GM18499 (cell line): ENCODE data around the gene PIGU.

Experiments used
- ATAC-seq: cut with Tn5 transposase; IDR thresholded peaks from one replicate; pipeline ENCODE4 v1.9.1; 2021; ENCODE audit warnings: moderate number of reproducible peaks; ENCODE audit not compliant: insufficient read depth, unreplicated experiment

PIGU gene

DNA sequence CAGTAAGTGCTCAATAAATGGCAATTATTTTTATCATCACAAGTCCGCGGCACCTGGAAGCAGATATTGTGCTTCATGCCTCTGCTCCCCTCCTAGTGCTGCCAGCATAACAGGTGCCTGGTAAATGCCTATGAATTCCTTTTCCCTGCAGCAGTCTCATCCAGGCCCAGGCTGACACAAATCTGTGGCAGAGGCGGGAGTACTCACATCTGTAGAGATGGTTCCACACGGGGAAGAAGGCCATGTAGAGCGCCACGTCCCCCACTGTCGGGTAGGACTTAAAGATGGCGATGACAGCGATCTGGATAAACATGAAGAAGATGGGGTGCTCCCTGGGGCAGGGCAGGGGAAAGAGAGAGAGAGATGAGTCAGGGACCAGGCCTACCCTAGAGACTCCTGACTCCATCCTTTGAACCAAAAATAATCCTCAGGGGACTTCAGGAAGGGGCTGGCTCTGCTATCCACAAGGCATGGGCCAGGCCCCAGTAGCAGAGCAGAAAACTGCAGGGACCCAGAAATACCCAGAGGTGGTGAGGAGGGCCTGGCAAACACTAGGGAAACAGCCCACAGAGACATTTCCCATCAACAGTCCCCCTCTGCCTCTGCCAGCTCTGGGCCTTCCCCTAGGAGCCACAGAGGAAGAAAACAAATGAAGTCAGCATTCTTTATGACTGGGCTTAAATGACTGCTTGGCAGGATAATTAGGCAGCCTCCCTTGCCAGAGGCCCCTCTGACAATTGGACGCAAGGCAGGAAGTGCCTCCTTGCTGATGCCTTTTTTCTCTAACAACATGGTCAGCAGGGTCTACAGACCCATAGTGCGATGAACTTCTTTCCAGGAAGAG lies 95.3 kb downstream of the PIGU start:
- no peak for ATAC-seq

DNA sequence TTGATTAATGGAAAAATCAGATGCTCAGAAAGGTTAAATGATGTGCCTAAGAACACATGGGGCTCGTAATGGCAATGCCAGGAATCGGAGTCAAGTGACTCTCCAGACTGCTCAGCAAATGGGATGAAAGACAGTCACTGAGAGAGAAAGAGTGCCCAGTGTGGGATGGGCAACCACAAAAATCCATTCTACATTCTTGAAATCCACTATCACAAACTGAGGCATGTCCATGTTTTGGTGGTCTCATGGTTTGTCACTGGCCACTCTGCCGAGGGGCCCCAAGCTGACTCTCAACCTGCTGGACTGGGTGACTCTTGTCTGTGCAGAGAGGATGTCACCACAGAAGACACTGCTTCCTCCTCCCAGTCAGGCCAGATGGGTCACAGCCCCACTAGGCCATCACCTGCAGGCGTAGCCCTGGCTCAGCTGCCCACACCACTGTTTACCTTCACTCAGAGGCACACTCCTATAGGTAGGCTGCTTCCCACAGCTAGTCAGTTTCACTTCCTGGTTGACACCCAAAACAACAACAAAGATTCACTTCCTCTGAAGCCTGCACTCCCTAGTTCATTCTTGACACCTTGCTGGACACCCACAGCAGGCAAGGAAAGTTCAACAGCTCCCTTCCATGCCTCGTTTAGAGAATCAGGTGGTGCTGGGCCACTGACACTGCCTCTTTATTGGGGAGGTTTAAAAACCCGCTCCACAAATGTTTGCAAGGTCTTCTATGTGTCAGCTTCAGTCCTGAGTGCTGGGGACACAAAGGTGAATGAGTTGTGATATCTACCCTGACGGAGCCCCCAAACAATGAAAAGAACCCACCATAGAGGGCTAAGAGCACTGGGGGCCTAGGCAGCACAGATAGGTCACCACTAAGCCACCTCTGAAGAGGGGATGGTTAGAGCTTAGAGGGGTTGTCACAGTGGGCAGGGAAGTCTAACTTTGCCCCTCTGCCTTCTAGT lies 96.6 kb downstream of the PIGU start:
- no peak for ATAC-seq

DNA sequence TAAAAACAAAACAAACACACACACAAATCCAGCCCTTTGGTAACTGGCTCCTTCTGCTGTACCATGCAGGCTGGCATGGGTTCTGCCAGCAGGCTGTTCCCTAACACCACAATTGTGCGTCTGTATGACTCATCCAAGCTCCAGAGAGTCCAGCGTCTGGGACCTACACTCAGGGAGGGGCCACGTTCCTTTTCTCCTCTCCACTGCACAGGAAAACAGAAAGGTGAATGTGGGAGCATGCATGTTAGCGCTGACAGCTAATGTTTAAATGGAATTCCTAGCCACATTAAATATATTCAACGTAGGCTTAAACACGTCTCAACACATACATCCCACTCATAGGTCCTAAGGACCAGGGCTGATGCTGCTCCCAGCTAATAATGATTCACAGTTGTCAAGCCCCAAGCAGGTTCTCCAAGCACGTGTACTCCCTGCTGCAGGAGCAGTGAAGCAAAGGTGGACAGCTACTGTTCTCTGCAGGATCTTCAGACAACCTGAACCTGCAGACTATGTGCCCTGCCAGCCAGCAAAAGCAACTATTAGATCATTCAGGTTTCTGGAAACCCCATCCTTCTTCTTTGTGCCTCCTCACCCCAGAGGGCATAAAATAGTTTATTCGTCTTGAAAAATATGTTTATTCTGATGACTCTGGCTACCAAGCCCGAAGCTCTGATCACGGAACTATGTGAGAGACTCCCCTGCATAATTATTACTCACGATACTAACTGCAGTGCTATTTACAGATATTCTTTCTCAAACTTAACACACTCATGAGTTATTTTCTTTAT lies 97.5 kb downstream of the PIGU start:
- ATAC-seq, result no peak

DNA sequence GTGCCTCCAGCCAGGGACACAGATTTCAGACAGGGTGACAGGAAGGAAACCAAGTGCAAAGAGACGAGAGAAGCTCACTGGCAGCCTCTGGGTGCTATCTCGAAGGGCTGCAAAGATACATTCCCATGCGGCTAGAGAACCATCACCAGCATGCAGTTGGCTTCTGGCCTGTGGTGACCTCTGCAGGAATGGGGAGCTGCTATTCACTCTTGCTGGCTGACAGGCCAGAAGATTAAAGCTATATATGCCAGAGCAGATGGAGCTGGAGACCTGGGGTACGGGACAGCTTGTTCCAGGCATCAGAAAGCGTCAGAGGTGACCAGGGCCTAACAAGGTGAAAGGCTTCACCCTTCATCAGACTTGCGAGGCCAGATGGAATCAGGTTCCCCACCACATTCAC lies 98.4 kb downstream of the PIGU start:
- ATAC-seq, result no peak

GRCh38 chr20:34578025-34578424 lies 98.9 kb downstream of the PIGU start:
- no peak for ATAC-seq

DNA sequence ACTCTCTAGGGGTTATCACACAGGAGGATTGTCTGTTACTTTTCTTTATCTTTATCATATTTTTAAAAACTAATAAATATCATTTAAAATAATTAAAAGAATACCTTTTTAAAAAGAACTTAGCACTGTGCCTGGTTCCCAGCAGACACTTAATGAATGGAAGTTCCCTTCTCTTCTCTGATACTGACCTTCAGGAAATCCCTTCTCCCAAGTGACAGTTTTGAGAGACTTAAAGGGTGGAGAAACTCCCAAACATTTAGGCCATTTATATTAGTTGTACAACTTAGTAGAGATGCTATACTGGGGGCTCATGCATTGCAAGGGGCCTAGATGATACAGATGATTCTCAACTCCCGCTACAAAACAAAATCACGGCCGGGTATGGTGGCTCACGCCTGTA lies 99.8 kb downstream of the PIGU start:
- no peak for ATAC-seq

- no peak for ATAC-seq
Measured at GRCh38 chr20:34575756-34576155, 101.1 kb downstream of the PIGU start.

DNA sequence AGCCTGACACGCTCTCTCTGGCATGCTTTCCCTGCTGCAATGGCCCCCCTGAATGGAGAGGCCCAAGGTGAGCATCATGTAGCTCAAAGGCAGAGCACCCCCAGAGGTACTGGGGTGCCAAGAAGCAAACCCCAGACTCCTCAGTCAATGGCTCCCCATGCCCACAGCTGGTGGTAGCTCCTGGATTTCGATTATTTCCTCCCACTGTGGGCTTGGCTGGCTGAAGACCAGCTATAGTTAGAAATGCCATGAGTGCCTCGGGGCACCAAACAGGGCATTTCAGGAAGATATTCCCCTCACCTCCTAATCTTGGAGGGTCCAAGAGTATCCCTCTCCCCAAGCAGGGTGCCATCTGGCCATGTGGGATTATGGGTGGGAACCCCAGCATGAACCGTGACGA lies 101.6 kb downstream of the PIGU start:
- ATAC-seq, result no peak

DNA sequence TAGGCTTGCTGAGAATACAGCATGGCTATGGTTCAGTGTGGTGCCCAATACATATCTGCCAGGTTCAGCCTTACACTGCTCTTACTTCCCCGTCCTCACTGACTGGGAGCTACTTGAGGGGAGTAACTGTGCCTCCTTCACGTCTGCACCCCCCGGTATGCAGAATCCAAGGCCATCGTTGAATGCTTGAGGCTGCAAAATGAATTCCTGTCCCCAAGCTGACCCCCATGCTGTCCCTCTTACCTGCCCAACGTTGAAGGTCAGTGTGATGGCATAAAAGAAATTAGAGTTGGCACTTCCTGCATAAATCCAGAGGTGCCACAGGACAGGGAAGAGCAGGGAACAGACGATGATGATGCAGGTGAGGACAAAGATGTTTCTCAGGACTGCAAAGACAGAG lies 102.0 kb downstream of the PIGU start:
- no peak for ATAC-seq

DNA sequence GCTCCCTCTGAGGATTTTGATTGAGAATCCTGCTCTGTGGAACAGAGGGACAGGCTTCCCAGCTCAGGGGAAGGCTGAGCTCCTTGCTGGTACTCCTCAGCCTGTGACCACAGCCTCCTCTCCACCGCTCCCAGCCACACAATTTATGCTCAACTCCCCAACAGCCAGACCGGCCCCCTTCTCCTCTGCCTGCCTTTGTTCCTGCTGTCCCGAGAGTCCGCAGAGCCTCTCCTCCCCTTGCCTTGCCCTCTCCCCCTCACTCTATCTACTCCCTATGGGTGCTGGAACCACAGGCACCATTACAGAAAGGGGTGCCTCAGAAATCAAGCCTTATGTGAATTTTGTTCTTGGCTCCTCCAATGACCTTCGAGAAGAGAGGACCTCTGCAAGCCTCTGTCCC lies 102.5 kb downstream of the PIGU start:
- ATAC-seq, result no peak

- ATAC-seq, result no peak
Measured at GRCh38 chr20:34573541-34574300, 103.2 kb downstream of the PIGU start.

GRCh38 chr20:34571753-34572152 lies 105.1 kb downstream of the PIGU start:
- ATAC-seq, result no peak

- no peak for ATAC-seq
Measured at GRCh38 chr20:34570859-34571306, 106.0 kb downstream of the PIGU start.

DNA sequence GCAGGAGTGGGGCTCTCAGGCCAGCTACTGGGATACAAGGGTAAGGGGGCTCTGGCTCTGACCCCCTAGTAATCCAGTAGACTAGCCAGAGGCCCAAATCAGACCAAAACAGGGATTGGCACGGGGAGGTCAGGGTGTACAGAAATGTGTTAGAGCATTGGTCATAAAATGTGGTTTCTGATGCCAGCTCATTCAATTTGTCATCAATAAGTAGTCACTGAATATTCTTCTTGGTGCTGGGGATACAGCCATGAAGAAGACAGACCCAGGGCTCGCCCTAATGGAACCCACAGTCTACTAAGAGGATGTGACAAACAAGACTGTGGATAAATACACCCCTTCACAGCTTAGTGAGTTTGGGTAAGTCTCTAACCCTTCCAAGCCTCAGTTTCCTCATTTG lies 107.3 kb downstream of the PIGU start:
- no peak for ATAC-seq

DNA sequence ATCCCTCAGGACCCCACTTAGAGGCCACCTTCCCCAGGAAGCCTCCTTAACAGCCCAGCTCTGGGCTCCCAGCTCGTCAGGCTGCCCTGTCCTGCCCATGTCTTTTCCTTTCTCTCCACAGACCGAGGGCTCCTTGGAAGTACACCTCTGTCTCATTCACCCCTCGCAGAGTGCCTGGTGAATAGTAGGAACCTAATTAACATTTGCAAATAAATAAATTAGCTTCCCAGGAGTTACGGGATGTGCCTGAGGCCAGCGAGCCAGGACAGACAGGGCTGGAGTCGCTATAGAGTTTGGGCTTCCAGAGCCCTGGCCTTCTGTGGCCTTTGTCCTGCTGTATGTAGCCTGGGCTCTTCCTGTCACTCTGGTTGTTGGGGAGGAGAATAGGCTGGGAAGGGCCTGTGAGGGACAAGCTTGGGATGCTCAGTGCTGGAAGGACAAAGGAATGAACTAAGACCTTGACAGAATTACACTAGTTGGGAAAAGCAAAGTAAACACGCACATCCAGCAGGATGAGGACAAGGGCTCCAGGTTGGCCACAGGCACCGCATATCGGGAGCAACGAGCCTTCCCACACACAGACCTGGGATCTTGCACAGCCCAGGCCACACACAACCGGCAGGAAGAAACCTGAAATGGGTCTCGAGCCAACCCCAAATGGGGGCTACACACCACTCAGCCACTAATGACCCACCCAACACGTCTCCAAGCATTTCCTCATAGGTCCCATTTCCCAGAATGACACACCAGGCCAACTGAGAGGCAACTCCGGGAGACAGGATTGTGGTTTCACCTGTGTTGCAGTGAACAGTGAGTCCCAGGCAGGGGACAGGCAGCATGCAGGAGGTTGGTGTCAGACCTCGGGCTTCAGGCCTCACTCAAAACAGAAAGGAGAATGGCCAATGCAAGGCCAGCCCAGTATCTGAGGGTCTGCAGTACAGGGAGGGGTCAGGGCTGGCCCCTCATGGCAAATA lies 108.7 kb downstream of the PIGU start:
- ATAC-seq, result no peak

DNA sequence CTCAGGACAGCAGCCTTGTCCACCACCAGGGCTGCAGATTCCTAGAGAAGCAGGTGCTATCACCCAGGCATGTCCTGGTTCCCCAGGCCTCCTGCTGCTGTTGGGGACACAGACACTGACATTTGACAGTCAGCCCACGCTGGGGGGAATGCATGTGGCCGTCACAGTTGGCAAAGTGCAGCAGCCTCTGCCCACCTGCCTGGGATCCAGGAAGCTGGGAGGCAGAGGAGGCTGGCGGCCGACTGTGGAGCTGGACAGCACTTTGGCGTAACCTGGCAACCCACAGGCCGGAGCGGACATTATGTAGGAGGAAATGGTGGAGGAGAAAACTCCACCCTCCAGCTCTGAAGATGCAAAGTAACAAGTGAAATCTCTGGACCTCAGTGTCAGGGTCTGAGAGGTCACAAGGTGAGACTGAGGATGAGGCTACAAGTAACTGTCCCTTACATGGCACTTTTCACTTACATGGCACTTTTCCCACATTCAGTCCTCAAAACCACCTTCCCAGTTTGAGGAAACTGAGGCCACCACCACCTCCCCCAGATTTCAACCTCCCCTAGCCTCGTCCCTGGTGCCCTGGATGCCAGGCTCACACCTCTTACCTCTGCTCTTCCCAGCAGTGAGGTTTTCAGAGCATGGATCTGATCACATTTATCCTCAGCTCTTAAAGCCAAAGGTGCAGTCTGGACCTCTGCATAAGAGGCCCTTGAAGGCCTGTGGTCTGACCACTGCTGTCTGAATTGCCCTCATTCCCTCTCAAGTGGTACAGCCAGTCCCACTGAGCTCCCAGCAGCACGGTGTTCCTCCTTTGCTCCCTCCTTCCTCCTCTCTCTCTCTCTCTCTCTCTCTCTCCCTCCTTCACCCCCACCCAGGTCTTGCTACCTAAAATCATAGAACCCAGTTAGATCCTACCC lies 109.7 kb downstream of the PIGU start:
- no peak for ATAC-seq

DNA sequence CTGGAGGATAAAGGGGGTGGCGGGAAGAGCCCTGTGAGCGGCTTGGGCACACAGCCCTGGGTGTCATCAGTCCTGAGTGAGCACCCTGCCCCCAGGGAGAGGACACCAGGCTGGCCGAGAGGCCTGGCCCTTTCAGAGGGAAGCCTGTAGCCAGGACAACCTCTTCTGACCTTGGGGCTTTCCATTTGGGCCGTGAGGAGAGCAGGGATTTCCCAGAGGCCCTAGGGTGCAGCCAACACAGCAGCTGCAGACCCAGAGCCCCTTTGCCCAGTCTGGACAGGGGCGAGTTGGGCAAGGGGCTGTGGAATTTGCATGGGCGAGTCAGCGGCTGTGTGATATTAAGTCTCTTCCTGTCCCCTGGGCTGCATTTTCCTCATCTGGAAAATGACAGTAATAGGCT lies 112.1 kb downstream of the PIGU start:
- ATAC-seq, result no peak

- ATAC-seq, result no peak
Measured at GRCh38 chr20:34562641-34563040, 114.3 kb downstream of the PIGU start.
